ENCODE data around the gene MPDU1.

MPDU1 gene

DNA sequence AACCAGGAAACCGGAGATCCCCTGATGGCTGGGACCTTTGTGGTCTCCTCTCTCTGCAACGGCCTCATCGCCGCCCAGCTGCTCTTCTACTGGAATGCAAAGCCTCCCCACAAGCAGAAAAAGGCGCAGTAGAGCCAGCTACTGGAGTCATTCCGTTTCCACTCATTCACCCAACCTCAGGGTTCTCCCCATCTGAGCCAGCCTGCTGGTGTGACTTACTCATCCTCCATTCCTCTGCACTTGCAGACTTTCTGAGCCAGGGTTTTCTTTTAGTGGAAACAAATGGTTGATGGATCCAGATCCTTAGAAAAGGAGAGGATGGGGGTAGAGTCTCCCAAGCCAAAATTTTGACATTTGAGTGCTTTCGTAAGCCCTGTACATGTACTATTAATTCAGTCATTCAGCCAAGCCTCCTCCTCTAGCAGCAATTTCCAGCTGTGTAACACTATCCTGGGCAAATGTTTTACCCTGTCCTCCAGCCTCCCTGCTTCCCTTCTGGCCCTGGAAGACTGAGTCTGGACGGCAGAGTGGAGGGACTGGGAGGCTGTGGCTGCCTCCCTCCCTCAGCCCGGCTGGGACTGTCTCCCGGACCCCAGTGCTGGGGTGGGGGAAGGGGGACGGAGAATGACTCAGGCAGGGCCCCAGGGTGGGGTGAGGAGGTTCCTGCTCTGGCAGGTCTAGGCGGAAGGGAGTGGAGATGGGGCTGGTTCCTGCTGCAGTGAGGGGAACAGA lies 3.9 kb downstream of the MPDU1 start:
- TF ChIP-seq CTCF (IDR thresholded peaks at IDR 0.05; ENCODE audit: low read depth, low read length): no peak; the same call in 1 of the 2 replicates
- DNase-seq (ENCODE audit: extremely low read depth, low read depth): peak; percentile 75

GRCh38 chr17:7588553-7589203 lies 5.0 kb downstream of the MPDU1 start:
- TF ChIP-seq CTCF (IDR thresholded peaks at IDR 0.05; ENCODE audit: low read depth, low read length): no peak
- DNase-seq (ENCODE audit: extremely low read depth, low read depth): no peak

DNA sequence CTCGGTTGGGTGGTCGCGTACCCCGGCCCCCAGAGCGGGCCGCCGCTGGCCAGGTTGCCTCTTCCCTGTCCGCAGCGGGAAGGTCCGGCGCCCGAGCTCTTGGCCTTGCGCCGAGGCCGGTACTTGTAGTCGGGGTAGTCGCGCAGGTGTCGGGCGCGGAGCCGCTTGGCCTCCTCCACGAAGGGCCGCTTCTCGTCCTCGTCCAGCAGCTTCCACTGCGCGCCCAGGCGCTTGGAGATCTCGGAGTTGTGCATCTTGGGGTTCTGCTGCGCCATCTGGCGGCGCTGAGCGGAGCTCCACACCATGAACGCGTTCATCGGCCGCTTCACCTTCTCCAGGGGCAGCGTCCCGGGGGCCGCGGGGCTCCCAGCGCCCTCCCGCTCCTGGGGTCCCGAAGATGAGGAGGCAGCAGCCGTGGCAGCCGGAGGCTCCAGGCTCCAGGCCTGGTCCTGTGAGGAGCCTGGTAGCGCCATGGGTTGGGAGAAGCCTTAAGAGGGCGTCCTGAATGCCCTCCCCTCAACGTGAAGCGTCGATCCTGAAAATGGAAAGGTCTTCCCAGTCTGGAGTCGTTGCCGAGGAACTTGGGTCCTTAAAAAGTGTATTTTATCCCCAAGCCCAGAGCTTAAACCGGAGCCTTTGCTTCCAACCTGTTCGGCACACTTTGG lies 5.7 kb downstream of the MPDU1 start:
- TF ChIP-seq CTCF (IDR thresholded peaks at IDR 0.05; ENCODE audit: low read depth, low read length): peak; percentile 91
- peak; percentile 65 for DNase-seq (ENCODE audit: extremely low read depth, low read depth)

DNA sequence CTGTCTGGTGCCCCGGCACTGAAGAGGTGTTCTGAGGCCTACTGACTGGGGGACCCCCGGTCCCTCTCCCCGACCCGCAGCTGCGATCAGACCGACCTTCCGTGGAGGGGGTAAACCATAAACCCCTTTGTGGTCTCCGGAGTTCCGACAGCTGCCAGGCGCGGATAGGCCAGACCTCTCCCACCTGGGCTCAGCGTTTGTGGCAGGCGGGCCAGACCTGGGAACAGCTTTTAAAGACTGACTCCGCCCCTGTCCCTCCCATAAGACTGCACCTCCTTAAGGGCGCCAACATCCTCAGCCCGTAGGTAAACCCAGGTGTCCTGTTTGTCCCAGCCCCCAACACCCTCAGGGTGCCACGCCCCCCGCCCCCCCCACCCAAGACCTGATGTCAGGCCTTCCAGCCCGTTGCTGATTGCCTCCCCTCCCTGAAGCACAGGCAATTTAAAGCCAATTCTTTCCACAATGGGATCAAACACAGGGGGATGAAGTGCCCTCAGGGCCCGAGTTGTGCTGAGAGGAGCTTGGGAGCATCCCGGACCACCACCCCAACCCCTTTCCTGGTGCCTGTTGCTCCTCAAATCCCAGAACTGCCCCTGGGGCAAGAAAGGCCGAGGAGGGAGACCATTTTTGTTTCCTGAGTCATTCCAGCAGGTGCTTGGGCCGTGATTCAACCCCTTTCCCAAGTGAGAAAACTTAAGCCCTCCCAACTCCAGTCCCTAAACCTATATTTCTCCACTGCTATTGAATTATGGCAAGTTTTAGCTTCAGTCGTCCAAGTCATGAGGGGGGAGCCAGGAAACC lies 6.4 kb downstream of the MPDU1 start, which contains the start of gene SOX15:
Gene SOX15 (minus strand): TSS at position 204 of the 801 bp plus-strand sequence. CDS start 418 bp downstream, outside the sequence.
- no peak for DNase-seq (ENCODE audit: extremely low read depth, low read depth)
- no peak for TF ChIP-seq CTCF (IDR thresholded peaks at IDR 0.05; ENCODE audit: low read depth, low read length)

DNA sequence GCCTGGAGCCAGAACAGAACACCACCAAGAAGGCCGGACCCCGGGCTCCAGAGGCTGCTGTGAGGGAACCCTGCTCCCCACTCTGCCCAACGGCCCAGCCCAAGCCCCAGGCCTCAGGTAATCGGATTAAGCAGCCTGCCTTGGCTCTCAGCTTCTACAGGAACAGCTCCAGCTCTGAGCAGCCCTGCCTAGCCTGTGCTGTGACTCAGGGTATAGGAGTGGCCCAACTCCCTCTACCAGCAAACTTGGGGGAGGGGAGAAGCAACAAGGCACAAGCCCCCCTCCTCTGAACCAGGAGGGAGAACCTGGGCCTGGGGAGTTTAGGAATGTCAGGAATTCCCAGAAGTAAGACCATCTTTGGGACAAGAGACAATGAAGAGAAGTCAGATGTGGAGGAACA lies 7.1 kb downstream of the MPDU1 start:
- no peak for DNase-seq (ENCODE audit: extremely low read depth, low read depth)

GRCh38 chr17:7591596-7591995 lies 7.9 kb downstream of the MPDU1 start:
- TF ChIP-seq CTCF (IDR thresholded peaks at IDR 0.05; ENCODE audit: low read depth, low read length): no peak
- no peak for DNase-seq (ENCODE audit: extremely low read depth, low read depth)

More for the DNA sequence above, 7.1 kb downstream of the MPDU1 start:
- TF ChIP-seq CTCF (IDR thresholded peaks at IDR 0.05; ENCODE audit: low read depth, low read length): no peak
